ENCODE data around the gene ALG14.

Gene ALG14

DNA sequence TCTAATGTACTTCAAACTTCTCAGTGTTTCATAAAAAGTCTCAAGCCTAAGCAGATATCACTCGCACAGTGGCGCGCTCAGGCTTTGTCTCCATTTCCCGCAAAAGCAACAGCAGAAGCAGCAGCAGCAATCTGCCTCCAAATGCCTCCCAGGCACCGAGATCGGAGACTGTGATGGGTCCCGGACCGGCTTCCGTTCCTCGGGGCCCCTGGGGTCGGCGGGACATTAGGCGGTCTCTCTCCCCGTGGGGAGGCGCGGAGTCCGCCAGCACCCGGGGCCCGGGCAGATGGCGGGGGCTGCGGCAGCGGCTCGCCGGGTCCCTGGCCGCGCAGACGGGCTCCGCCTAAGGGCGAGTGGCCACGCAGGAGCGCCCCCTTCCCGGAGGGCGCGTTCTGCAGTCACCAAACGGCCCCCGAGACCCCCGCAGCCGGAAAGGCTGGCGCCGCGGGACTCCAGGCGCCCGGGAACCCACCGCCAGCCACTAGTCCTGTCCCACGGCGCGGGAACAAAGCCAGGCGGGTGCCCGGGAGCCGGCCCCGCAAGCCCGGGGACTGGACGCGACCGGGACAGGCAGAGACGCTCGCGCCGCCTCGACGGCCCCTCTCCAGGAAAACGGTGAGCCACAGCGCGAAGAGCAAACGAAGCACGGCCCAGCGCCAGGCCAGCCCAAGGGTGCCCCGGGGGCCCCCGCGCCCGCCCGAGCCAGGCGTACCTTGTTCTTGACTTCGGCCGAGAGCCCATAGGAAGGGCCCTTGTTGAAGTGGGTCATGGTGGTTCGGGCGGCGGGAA lies 146.4 kb downstream of the ALG14 start (continued):
- TF ChIP-seq ZNF707 (tag by site-specific recombination; IDR thresholded peaks at IDR 0.05) (no peak), MZF1 (tag by site-specific recombination; IDR thresholded peaks at IDR 0.05; ENCODE audit: borderline replicate concordance) (no peak), ZNF768 (tag by site-specific recombination; IDR thresholded peaks at IDR 0.05) (no peak), ZNF311 (tag by site-specific recombination; IDR thresholded peaks at IDR 0.05; ENCODE audit: borderline replicate concordance) (no peak), ZNF37A (tag by site-specific recombination; IDR thresholded peaks at IDR 0.05) (no peak), ZNF521 (tag by site-specific recombination; IDR thresholded peaks at IDR 0.05) (no peak), MYNN (tag by site-specific recombination; IDR thresholded peaks at IDR 0.05; ENCODE audit: borderline replicate concordance) (no peak), ZIC2 (tag by site-specific recombination; IDR thresholded peaks at IDR 0.05) (peak; percentile 20; the same call in 1 of the 2 replicates), TRIM28 (IDR thresholded peaks at IDR 0.05; ENCODE audit: borderline replicate concordance, low read length) (no peak), ZNF792 (tag by site-specific recombination; IDR thresholded peaks at IDR 0.05) (no peak), TCF7L2 (IDR thresholded peaks at IDR 0.05; ENCODE audit: borderline replicate concordance, low read depth, low read length) (no peak), GLI4 (tag by site-specific recombination; IDR thresholded peaks at IDR 0.05) (no peak), KLF9 (tag by site-specific recombination; IDR thresholded peaks at IDR 0.05; ENCODE audit: low read depth) (no peak), ZNF776 (tag by site-specific recombination; IDR thresholded peaks at IDR 0.05; ENCODE audit: borderline replicate concordance) (no peak), ZNF426 (tag by site-specific recombination; IDR thresholded peaks at IDR 0.05) (no peak), ZNF747 (tag by site-specific recombination; IDR thresholded peaks at IDR 0.05) (no peak), ZNF341 (tag by site-specific recombination; IDR thresholded peaks at IDR 0.05; ENCODE audit: low read depth) (no peak), ZFP69B (tag by site-specific recombination; IDR thresholded peaks at IDR 0.05) (no peak; the same call in 1 of the 2 replicates), ZSCAN16 (tag by site-specific recombination; IDR thresholded peaks at IDR 0.05) (no peak), ZNF223 (tag by site-specific recombination; IDR thresholded peaks at IDR 0.05) (no peak), ZNF596 (tag by site-specific recombination; IDR thresholded peaks at IDR 0.05) (peak; percentile 33), GLIS1 (tag by site-specific recombination; IDR thresholded peaks at IDR 0.05) (no peak), ZNF23 (tag by site-specific recombination; IDR thresholded peaks at IDR 0.05; ENCODE audit: borderline replicate concordance) (no peak; the same call in 1 of the 2 replicates)
- TF ChIP-seq, protein P1, sequence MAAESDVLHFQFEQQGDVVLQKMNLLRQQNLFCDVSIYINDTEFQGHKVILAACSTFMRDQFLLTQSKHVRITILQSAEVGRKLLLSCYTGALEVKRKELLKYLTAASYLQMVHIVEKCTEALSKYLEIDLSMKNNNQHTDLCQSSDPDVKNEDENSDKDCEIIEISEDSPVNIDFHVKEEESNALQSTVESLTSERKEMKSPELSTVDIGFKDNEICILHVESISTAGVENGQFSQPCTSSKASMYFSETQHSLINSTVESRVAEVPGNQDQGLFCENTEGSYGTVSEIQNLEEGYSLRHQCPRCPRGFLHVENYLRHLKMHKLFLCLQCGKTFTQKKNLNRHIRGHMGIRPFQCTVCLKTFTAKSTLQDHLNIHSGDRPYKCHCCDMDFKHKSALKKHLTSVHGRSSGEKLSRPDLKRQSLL (tag by site-specific recombination; IDR thresholded peaks at IDR 0.05) = no peak
- TF ChIP-seq, protein P2, sequence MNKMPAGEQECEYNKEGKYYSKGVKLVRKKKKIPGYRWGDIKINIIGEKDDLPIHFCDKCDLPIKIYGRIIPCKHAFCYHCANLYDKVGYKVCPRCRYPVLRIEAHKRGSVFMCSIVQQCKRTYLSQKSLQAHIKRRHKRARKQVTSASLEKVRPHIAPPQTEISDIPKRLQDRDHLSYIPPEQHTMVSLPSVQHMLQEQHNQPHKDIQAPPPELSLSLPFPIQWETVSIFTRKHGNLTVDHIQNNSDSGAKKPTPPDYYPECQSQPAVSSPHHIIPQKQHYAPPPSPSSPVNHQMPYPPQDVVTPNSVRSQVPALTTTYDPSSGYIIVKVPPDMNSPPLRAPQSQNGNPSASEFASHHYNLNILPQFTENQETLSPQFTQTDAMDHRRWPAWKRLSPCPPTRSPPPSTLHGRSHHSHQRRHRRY (tag by site-specific recombination; IDR thresholded peaks at IDR 0.05) = no peak
- TF ChIP-seq, protein P3, sequence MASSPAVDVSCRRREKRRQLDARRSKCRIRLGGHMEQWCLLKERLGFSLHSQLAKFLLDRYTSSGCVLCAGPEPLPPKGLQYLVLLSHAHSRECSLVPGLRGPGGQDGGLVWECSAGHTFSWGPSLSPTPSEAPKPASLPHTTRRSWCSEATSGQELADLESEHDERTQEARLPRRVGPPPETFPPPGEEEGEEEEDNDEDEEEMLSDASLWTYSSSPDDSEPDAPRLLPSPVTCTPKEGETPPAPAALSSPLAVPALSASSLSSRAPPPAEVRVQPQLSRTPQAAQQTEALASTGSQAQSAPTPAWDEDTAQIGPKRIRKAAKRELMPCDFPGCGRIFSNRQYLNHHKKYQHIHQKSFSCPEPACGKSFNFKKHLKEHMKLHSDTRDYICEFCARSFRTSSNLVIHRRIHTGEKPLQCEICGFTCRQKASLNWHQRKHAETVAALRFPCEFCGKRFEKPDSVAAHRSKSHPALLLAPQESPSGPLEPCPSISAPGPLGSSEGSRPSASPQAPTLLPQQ (tag by site-specific recombination; IDR thresholded peaks at IDR 0.05) = no peak
- TF ChIP-seq, protein P4, sequence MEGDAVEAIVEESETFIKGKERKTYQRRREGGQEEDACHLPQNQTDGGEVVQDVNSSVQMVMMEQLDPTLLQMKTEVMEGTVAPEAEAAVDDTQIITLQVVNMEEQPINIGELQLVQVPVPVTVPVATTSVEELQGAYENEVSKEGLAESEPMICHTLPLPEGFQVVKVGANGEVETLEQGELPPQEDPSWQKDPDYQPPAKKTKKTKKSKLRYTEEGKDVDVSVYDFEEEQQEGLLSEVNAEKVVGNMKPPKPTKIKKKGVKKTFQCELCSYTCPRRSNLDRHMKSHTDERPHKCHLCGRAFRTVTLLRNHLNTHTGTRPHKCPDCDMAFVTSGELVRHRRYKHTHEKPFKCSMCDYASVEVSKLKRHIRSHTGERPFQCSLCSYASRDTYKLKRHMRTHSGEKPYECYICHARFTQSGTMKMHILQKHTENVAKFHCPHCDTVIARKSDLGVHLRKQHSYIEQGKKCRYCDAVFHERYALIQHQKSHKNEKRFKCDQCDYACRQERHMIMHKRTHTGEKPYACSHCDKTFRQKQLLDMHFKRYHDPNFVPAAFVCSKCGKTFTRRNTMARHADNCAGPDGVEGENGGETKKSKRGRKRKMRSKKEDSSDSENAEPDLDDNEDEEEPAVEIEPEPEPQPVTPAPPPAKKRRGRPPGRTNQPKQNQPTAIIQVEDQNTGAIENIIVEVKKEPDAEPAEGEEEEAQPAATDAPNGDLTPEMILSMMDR (tag by site-specific recombination; IDR thresholded peaks at IDR 0.05) = no peak; the same call in none of the 2 replicates
- TF ChIP-seq, protein P5, sequence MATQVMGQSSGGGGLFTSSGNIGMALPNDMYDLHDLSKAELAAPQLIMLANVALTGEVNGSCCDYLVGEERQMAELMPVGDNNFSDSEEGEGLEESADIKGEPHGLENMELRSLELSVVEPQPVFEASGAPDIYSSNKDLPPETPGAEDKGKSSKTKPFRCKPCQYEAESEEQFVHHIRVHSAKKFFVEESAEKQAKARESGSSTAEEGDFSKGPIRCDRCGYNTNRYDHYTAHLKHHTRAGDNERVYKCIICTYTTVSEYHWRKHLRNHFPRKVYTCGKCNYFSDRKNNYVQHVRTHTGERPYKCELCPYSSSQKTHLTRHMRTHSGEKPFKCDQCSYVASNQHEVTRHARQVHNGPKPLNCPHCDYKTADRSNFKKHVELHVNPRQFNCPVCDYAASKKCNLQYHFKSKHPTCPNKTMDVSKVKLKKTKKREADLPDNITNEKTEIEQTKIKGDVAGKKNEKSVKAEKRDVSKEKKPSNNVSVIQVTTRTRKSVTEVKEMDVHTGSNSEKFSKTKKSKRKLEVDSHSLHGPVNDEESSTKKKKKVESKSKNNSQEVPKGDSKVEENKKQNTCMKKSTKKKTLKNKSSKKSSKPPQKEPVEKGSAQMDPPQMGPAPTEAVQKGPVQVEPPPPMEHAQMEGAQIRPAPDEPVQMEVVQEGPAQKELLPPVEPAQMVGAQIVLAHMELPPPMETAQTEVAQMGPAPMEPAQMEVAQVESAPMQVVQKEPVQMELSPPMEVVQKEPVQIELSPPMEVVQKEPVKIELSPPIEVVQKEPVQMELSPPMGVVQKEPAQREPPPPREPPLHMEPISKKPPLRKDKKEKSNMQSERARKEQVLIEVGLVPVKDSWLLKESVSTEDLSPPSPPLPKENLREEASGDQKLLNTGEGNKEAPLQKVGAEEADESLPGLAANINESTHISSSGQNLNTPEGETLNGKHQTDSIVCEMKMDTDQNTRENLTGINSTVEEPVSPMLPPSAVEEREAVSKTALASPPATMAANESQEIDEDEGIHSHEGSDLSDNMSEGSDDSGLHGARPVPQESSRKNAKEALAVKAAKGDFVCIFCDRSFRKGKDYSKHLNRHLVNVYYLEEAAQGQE (tag by site-specific recombination; IDR thresholded peaks at IDR 0.05) = 0 out of 2 replicates have a peak, but pooled peaks have one; percentile 34

Measured in HEK293 (cell line).